Lower leg skin (tissue), 3 donors: ENCODE measurements around the gene PLEKHO2.

Experiments
- POLR2A ChIP-seq, 2 donors: fragments of 450-650 bp; IDR thresholded peaks; one replicate each; pipeline ENCODE4 v1.6.1; 2016 to 2017; ENCODE audit warnings: antibody characterized with exemption in 2 of 2, mild to moderate bottlenecking in 1 of 2, moderate library complexity in 1 of 2
- TF ChIP-seq, protein P1 (sequence below), 3 donors: fragments of 450-650 bp; IDR thresholded peaks; one replicate each; pipeline ENCODE4 v1.5.1; 2016; ENCODE audit warnings: antibody characterized with exemption in 3 of 3, mild to moderate bottlenecking in 3 of 3, moderate library complexity in 2 of 3

DNA sequence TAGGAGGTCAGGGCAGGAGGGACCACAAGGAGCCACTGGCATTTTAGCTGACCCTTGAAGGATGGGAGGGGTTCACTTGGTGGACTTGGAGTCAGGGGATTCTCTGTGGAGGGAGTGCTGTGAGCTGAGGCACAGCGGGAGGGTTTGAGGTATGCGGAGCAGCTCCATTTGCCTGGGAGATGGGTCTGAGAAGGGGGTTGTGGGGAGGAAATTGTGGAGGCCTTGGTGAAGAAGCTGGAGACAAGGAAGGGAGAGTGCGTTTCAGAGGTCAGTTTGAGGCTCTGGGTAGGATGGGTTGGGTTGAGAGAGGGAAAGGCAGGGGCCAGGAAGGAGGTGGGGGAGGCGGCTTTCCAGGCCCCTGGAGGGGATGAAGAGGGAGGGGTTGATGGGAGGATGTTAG is 20.2 kb downstream of the PLEKHO2 start:
- TF ChIP-seq, protein P1, sequence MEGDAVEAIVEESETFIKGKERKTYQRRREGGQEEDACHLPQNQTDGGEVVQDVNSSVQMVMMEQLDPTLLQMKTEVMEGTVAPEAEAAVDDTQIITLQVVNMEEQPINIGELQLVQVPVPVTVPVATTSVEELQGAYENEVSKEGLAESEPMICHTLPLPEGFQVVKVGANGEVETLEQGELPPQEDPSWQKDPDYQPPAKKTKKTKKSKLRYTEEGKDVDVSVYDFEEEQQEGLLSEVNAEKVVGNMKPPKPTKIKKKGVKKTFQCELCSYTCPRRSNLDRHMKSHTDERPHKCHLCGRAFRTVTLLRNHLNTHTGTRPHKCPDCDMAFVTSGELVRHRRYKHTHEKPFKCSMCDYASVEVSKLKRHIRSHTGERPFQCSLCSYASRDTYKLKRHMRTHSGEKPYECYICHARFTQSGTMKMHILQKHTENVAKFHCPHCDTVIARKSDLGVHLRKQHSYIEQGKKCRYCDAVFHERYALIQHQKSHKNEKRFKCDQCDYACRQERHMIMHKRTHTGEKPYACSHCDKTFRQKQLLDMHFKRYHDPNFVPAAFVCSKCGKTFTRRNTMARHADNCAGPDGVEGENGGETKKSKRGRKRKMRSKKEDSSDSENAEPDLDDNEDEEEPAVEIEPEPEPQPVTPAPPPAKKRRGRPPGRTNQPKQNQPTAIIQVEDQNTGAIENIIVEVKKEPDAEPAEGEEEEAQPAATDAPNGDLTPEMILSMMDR (IDR thresholded peaks at IDR 0.05), result no peak
- no peak for TF ChIP-seq POLR2A (IDR thresholded peaks at IDR 0.05)
